H7 (cell line): ENCODE results near the gene TEKT4. TPM values are rescaled to one million over a fixed set of nuclear protein-coding genes. Genes with fewer than 3 reads are reported as not detected.
"Not testable (repeated sequence)": the region's sequence is repeated elsewhere in the genome, so short reads cannot be mapped to it uniquely, and the experiment has no call there.

Experiments used
- DNase-seq: peaks from one replicate; pipeline ENCODE4 v3.0.0; 2012
- H3K27me3 ChIP-seq: 2 replicates; pipeline ENCODE4 v1.6.0; 2011; ENCODE audit warnings: mild to moderate bottlenecking, low read length; ENCODE audit not compliant: control insufficient read depth, insufficient read depth
- H3K36me3 ChIP-seq: replicated peaks from 2 replicates; pipeline ENCODE4 v1.5.1; 2011; ENCODE audit warnings: low read length; ENCODE audit not compliant: control insufficient read depth, insufficient read depth
- H3K4me3 ChIP-seq: 2 replicates; pipeline ENCODE4 v1.5.1; 2011; ENCODE audit warnings: low read depth, mild to moderate bottlenecking, control low read depth, low read length, moderate library complexity; ENCODE audit not compliant: insufficient read depth
- total RNA-seq: library from RNA; depleted of rRNA; stranded (reverse); fragments of >200 nt; shearing (Covaris generic); gene quantifications from 2 replicates; pipeline ENCODE4 v1.2.3, GENCODE V29; 2014; rRNA removed

Gene TEKT4
- total RNA-seq, 1 experiment from 2014 or later, result not detected

GRCh38 chr2:94895273-94895672 is 24.0 kb downstream of the TEKT4 start:
- peak; percentile 22 for DNase-seq
- not testable (repeated sequence) for H3K36me3 ChIP-seq, H3K4me3 ChIP-seq, H3K27me3 ChIP-seq

GRCh38 chr2:94906976-94907375 is 35.7 kb downstream of the TEKT4 start:
- DNase-seq, H3K27me3 ChIP-seq, H3K36me3 ChIP-seq, H3K4me3 ChIP-seq: not testable (repeated sequence)

- no peaks in the 10 kb centered on the region for H3K27me3 ChIP-seq
- H3K36me3 ChIP-seq, result no peaks in the 10 kb centered on the region
- DNase-seq, result no peak
- no peak overlapping the region for H3K4me3 ChIP-seq
Measured at GRCh38 chr2:94923196-94923595, 52.0 kb downstream of the TEKT4 start.

GRCh38 chr2:94924999-94925398 is 53.8 kb downstream of the TEKT4 start:
- DNase-seq, H3K27me3 ChIP-seq, H3K4me3 ChIP-seq, H3K36me3 ChIP-seq: not testable (repeated sequence)

Other genes with a start within 250 kb of the TEKT4 start
- 0.80 TPM in 1 of 2 replicates, not detected in the other for gene MAL, start 154.3 kb downstream of the TEKT4 start, total RNA-seq